Camera-type eye (tissue), 1 donor: ENCODE data around the gene ZNF285. TPM values are rescaled to one million over a fixed set of nuclear protein-coding genes. Genes with fewer than 3 reads are reported as not detected.

Experiments
- total RNA-seq: library from RNA; depleted of rRNA; stranded (reverse); fragments of >200 nt; gene quantifications from one replicate; pipeline ENCODE4 v1.2.3, GENCODE V29; 2014

Gene ZNF285
- total RNA-seq = 17.8 TPM

DNA sequence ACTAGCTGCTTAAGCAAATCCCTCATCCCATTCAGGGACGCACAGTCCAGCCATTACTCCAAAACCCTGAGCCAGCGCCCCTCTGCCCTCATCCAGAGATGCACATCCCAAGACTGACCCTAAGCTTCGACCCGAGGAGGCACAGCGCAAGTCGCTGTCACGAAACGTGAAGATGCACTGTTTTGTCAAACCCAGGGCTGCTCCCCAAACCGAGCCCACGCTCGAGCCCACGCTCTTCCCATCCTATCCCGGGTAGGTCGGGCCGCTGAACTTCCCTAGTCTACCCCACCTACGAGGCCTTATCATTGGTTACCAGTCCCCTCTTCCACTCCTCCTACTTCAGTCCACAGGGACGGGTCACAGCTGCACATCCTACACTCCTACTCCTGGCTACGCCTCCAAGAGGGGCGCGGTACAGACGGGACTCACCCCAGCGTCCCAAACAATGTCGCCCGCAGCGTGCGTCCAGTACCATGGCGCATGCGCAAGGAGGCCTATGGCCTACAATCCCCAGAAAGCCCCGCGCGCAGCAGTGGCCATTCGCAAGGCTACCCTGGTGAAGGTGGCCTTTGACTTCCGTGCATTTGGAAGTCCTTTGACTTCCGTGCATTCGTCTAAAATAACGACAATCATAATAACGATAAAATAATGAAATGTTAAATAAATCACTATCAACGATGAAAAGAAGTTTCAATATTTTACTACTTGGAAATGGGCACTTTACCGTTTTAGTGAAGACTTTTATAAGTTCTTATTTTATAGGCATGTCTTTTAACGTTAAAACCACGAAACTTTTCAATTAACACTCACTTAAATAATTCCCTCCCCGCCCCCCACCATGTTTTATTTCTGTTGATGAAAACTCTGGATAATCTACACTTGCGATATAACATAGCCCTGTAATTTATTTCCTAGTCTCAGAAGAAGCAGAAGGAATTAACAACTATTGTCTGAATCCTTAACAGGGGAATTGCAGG, at the start of gene ZNF285:
TSS of gene ZNF285 (minus strand) at position 470 of the 977 bp plus-strand sequence. CDS start 4,395 bp downstream, outside the sequence.

DNA sequence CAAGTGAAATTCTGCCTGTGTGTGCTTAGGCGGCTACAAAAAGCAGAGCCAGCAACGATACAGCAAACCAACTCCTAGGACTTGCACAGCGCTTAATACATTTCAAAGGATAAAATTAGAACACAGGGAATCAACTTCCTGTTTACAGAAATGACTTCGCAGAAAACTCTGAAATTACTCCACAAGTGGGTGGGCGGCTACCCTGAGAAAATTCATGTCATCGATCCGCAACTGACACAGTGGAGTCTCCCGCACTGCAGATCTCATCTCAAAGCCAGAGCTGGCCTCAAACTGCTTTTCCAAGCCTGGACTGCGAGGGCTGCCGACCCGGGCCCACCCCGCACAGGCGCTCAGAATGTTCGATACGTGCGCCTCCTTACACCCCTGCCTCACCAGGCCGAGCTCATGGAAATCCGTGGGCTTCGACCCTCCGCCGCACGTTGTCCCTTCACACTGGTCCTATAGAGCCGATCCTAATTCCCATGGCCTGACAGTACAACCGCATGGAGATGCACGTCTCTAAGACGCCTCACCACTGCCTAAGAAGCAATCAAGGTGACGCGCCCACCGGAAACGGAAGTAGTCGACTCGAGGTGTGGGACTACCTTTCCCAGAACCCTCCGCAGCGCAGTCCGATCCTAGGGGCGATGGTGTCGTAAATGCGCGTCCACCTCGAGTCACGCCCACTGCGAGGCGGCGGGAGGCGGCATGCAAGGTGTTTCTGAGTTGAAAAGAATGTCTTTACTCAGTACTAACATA, 46.7 kb upstream of the ZNF285 start, which contains the start of gene ZNF229:
TSS of gene ZNF229 (minus strand) at position 557 of the 759 bp plus-strand sequence. CDS start 5,625 bp downstream, outside the sequence.

DNA sequence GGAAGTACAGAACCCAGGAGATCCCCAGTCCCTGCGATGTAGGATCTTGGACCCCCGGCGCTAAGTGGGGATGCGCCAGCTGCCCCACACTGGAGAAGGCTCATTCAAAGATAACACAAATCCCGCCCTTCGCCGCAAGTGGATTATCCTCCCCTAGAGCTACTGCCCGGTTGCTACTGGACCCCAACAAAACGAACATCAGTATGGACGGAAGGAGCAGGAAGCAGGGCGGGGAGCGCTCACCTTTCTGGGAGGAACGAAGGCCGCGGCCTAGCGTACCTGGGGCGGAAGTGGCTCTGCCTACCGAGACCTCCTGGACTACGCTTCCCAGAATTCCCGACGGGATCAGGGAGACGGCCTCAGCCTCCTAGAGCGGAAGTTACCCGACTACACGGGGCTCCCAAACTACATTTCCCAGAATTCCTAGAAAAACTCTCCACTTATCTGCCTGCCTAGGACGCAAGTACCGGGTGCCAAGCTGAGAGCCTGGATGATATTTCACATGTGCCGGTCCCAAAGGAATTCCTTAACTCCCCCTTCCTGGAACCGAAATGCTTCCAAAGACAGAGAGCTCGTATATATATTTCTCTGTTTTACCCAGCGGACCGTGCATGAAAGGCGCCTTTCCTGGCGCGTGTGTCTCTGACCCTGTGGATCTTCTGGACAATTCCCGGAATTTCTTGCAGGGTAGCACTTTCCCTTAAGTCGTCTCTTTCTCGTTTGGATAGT, 44.9 kb downstream of the ZNF285 start, which contains the start of gene ZNF112:
TSS of gene ZNF112 (minus strand) at position 298 of the 729 bp plus-strand sequence. CDS start 16,141 bp downstream, outside the sequence.

Other genes with a start within 250 kb of the ZNF285 start
- 56.9 TPM for gene ZNF226, start 236.5 kb downstream of the ZNF285 start, total RNA-seq
- gene ZNF227, start 189.1 kb downstream of the ZNF285 start, total RNA-seq = 49.2 TPM
- 3.6 TPM for gene ZNF233, start 141.7 kb downstream of the ZNF285 start, total RNA-seq
- gene ZNF235, start 96.6 kb downstream of the ZNF285 start, total RNA-seq = 19.1 TPM
- gene ZNF112, start 44.9 kb downstream of the ZNF285 start, total RNA-seq = 24.4 TPM
- 17.2 TPM for gene ZNF229, start 46.9 kb upstream of the ZNF285 start, total RNA-seq
- 17.6 TPM for gene ZNF180, start 98.9 kb upstream of the ZNF285 start, total RNA-seq
- gene CEACAM20, start 128.1 kb upstream of the ZNF285 start, total RNA-seq = not detected
- not detected for gene IGSF23, start 212.0 kb upstream of the ZNF285 start, total RNA-seq
- gene PVR, start 242.3 kb upstream of the ZNF285 start, total RNA-seq = 32.1 TPM